ENCODE data around the gene CCDC187.

DNA sequence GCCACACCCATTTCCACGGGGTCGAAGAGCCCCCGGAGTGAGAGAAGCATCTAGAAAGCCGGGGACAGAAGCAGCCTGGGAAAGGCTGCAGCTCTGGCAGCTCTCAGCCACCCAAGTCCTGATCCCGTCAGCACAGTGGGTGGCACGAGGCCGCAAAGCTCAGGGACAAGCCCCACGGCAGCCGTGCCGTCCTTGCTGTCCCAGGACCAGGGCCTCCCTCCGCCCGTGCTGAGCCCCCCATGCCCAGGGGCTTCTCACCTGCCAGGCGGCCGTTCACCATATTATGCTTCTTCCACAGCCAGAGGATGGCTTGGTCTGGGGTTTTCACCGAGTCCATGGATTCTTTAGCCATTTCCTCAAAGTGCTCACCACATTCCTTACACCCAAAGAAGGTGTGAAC lies 92.9 kb downstream of the CCDC187 start:
- TF ChIP-seq POLR2AphosphoS5 (IDR thresholded peaks at IDR 0.05; ENCODE audit: low read depth, low read length), result no peak
- TF ChIP-seq REST (IDR thresholded peaks at IDR 0.05; ENCODE audit: insufficient read depth in 1 of 2, low read depth in 2 of 2, low read length in 2 of 2), result no peak

All from PFSK-1 (cell line).